Measurements from ENCODE around the gene MOK. TPM values are rescaled to one million over a fixed set of nuclear protein-coding genes. Genes with fewer than 3 reads are reported as not detected.

MOK gene
- total RNA-seq, 1 donor = 12.9 TPM

DNA sequence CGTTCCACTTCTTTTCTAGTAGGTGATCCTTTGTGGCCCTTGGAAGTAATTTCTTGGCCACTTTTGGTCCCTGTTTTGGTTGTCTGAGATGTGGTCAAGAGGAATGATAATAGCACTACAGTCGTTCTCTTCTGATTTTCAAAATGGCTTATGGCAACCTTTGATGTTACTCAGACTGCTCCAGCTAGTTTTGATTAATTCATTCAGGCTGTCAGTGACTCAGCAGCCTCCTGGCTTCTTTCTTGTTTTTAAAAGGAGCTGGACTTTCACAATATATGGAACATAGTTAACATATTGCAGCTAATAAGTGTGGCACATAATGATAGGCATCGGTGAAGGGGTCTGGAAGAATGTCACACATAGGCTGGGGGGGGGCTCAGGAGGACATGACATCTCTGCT lies 117.9 kb downstream of the MOK start:
- no peak for DNase-seq (ENCODE audit: low read depth in 2 of 3, low spot score in 2 of 3)

DNA sequence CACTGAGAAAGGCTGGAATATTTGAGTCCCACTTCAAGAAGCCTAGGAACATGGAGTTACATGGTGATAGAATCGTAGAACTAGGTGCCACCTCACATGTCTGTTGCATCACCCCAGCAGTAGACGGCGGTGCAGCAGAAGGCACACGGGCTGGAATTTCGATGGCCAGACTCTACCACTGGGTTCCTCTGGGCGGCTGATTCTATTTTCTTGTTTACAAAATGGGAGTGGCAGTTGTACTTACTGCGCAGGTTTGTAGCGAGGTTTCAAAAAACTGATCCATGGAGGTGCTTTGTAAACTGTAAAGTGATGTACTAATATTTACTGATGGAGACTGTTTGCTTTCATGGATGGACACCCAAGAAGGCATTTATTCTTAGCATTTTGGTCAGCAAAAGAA lies 119.6 kb downstream of the MOK start:
- no peak for DNase-seq (ENCODE audit: low read depth in 2 of 3, low spot score in 2 of 3)

DNA sequence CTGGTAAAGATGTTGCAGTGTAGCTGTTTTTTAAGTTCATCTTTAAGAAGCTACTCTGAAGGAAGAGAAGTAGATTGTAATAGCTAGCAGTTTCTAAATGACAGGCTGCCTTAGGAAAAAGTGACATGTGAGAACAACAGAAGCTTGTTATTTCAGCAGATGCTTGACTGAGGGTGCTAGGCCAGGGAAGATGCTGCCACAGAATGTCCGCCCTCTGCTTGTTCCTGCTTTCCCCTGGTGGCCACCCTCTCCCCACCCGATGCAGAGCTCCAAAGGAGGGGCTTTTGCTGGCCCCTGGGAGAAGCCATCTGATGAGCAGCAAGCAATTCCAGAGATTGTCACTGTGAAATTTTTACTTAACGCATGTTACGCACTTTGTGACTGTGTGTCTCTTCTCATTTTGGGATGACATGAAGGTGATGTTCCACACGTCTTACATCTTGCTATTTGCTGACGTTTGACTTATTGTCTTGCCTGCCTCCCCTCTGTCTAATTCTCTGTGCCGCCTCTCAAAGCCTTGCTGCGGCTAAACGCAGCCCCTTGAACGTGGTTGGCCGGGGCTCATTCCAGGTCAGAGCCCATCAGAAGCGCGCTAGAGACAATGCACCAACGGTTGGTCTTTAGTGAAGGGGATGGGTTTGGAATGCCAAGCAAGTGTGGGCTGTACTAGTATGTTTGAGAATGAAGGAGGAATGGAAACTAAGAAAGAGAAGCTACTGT lies 120.5 kb downstream of the MOK start:
- DNase-seq (ENCODE audit: low read depth in 2 of 3, low spot score in 2 of 3) = no peak

DNA sequence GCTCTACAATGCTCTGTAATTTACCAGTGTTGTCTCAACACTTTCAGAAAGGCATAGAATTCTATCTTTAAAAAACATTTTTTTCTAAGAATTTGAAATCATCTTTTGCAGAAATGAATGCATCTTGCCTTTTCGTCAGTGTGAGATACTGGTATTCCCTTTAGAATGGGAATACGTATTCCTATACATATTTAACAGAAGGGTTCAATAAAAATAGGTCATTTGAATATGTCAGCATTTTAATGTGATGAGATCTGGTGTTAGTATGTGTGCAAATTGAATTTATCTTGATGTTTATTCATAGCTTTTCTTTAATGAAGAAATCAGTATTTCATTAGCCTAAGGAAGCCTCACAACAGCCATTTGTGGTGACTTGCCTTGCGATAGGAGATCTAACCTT lies 121.1 kb downstream of the MOK start:
- DNase-seq (ENCODE audit: low read depth in 2 of 3, low spot score in 2 of 3) = no peak

DNA sequence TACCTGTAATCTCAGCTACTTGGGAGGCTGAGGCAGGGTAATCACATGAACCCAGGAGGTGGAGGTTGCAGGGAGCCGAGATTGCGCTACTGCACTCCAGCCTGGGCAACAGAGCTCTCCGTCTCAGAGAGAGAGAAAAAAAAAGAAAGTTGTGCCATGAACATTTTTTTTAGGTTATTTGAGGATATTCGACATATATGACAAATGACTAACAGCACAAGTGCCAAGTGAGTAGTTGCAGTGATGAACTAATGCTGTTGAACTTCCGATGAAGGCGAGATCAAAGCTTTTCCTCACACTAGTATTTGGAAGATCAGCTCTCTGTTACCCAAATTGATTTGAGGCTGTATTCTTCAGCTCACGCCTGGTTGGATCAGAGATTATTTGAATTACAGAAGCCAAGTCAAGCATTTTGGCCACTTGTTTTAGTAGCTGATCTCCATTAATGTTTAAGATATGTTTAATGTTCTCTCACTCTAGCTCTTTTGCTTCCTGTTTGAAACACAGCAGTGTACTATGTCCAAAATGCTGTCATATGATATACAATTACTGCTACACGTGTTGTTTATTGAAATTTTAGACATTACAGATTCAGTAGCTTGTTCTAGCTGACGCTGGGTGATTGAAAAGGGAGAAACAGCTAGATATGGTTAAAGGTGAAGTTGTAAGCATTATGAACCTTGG lies 121.9 kb downstream of the MOK start:
- DNase-seq (ENCODE audit: low read depth in 2 of 3, low spot score in 2 of 3) = no peak

DNA sequence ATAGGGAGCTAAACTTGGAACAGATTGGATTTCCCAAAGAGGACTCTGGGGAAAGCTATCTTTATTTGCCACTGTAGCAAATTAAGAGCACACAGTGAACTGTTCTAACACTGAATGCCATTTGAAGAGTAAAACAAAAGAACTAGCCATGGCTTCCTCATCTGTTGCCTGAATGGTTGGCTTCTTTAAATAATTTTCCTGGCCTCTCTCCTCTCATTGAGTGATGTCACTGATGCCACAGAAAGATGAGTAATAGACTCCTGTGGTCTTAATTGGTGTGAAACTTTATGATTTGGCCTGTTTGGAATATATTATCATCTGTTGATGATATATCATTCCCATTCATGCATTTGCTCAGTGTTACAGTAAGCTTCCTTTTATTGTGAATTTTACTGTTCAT lies 122.8 kb downstream of the MOK start:
- no peak for DNase-seq (ENCODE audit: low read depth in 2 of 3, low spot score in 2 of 3)

DNA sequence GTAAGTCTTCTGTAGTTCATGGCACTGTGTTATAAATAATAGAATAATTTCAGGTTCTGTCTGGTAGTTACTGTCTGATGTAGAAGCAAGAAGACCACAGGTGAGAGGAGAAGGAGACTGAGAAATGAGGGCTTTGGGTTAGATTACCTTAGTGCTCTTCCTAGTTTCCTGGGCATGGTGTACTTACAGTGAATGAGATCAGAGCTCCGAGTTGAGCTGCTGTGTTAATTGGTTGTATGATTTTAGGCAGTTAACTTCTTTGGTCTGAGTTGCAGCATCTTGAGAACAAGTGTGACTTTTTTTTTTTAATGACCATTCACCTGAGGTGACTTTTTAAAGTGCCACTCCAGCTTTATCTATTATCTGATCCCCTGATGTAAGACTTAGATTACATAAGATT lies 123.8 kb downstream of the MOK start:
- DNase-seq (ENCODE audit: low read depth in 2 of 3, low spot score in 2 of 3) = no peak

DNA sequence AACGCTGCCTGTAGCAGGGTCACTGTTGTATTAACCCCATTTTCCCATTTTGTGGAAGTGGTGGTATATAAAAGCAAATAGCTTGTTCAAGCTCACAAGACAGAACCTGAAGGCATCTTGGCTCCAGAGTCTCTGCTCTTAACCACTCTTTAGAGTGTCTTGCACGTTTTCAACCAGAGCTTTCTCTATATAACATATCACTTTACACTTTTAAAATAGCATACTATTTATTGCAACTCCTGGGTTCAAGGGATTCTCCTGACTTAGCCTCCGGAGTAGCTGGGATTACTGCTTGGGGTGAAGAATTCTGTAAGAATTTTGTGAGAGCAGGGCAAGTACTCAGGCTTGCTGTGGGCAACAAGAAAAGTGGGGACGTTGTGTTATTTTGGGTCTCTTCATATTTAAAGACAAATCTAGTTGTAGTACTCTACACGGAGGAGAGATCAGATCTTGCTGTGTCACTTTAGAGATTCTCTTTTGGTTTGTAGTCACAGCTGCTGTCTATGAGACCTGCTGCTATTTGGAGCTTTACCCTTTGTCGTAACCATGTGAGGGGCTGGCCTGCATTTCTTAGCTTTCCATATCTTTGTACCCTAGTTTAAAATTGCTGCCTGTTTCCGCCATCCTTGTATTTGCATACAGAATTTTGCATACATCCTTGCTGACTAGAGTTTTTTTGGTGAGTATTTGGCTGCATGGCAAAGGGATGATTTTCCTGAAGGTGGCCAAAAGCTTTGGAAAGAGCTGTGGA lies 124.5 kb downstream of the MOK start:
- no peak for DNase-seq (ENCODE audit: low read depth in 2 of 3, low spot score in 2 of 3)

Other genes starting within 250 kb of the MOK start
- gene HSP90AA1, start 218.1 kb downstream of the MOK start, total RNA-seq = 179 TPM
- 16.4 TPM for gene WDR20, start 165.3 kb downstream of the MOK start, total RNA-seq
- gene ZNF839, start 14.6 kb upstream of the MOK start, total RNA-seq = 8.3 TPM
- gene CINP, start 57.7 kb upstream of the MOK start, total RNA-seq = 24.5 TPM
- 9.4 TPM for gene TECPR2, start 57.8 kb upstream of the MOK start, total RNA-seq
- 6.2 TPM for gene ANKRD9, start 204.6 kb upstream of the MOK start, total RNA-seq